SK-N-MC (cell line): ENCODE measurements around the gene SLC9B2.

Experiments used
- EZH2 ChIP-seq: fragments of 200-600 bp; sonication (generic); IDR thresholded peaks from one replicate; pipeline ENCODE4 v1.6.1; 2017; ENCODE audit warnings: antibody characterized with exemption
- POLR2AphosphoS5 ChIP-seq: IDR thresholded peaks from 2 replicates; pipeline ENCODE4 v1.6.1; 2012; ENCODE audit warnings: mild to moderate bottlenecking, low read depth, low read length, borderline replicate concordance

DNA sequence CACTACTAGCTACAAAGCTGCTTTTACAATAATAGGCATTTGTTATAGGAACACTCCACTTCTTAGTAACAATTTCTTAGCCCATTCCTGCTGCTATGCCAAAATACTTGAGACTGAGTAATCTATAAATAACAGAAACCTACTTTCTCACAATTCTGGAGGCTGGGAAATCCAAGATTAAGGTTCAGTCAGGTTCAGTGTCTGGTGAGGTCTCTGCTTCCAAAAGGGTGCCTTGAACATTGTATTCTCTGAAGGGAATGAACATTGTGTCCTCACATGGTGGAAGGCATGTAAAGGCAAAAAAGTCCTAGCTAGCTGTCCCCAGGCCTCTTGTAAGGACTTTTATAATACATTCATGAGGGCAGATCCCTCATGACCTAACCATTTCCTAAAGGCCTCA lies 64.0 kb downstream of the SLC9B2 start:
- TF ChIP-seq POLR2AphosphoS5 (no peak), EZH2 (no peak)
